A549 (cell line): ENCODE measurements around the gene CTAGE4.

ENCODE experiments used
- CTCF ChIP-seq: fragments of >200 bp; sonication (Bioruptor Twin); formaldehyde crosslinking; IDR thresholded peaks from 3 replicates; pipeline ENCODE4 v1.5.1; 2016
- MAFK ChIP-seq: fragments of 450-650 bp; IDR thresholded peaks from 2 replicates; pipeline ENCODE4 v1.6.1; 2014; ENCODE audit not compliant: partially characterized antibody
- PBX3 ChIP-seq: IDR thresholded peaks from 2 replicates; pipeline ENCODE4 v1.6.1; 2012
- POLR2A ChIP-seq: IDR thresholded peaks from 2 replicates; pipeline ENCODE4 v1.6.1; 2012; ENCODE audit warnings: mild to moderate bottlenecking, low read length

GRCh38 chr7:144148224-144148827 is 34.9 kb upstream of the CTAGE4 start:
- TF ChIP-seq CTCF (no peak), MAFK (no peak), POLR2A (no peak), PBX3 (no peak)
